Activated CD4-positive, alpha-beta T cell treated with anti-CD3 and anti-CD28 coated beads, Interleukin-2, amount 50 U/mL, for 24 hours (primary cell): ENCODE results near the gene PGP.
"Not testable (repeated sequence)": the region's sequence is repeated elsewhere in the genome, so short reads cannot be mapped to it uniquely, and the experiment has no call there.

Experiments
- DNase-seq, 2 donors: peaks; one replicate each; pipeline ENCODE4 v3.0.0-alpha.2; 2020; ENCODE audit warnings: low read depth in 1 of 2, low spot score in 1 of 2

The PGP gene

DNA sequence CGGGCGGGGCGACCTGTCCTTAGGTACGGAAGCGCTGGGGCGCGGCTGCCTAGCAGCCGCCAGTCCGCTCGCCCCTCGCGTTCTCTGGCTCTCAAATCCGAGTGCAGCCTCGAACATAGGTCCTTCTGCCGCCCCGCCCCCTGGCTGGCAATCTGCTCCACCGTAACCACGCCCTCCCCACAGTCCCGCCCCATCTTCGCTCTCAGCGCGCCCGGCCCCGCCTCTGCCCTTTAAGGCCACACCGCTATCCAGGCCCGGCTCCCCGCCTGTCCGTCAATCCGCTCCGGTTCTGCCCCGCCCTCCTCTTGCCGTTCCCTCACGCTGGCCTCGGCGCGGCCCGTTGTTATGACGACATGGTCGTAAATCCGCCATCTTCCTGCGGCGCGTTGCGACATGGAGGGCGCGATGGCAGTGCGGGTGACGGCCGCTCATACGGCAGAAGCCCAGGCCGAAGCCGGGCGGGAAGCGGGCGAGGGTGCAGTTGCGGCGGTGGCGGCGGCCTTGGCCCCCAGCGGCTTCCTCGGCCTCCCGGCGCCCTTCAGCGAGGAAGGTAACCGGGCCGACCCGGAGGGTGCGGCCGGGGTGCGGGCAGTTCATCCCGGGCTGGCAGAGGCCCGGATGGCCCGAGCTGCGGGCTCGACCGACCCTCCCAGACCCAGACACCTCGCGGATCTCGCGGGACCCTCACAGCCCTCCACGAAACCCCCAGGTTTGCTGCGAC, 8.7 kb upstream of the PGP start, which contains the start of gene E4F1:
E4F1 (plus strand) TSS at position 371 of the 721 bp plus-strand sequence; CDS start at position 394, 23 bp downstream.
- peak; percentile 99 for DNase-seq

DNA sequence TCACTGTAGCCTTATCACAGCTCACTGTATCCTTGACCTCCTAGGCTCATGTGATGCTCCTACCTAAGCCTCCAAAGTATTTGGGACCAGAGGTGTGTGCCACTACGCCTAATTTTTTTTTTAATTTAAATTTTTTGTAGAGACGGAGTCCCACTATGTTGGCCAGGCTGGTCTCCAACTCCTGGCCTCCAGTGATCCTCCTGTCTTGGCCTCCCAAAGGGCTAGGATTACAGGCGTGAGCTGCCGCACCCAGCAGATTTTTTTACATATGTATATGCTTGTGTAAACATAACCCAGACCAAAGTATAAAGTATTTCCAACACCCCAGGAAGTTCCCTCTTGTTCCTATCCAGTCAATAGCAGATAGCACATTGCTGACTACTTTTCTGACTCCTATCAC, 1.7 kb upstream of the PGP start:
- DNase-seq = no peak

GRCh38 chr16:2213817-2214718, 572 bp downstream of the PGP start:
- DNase-seq = no peak

DNA sequence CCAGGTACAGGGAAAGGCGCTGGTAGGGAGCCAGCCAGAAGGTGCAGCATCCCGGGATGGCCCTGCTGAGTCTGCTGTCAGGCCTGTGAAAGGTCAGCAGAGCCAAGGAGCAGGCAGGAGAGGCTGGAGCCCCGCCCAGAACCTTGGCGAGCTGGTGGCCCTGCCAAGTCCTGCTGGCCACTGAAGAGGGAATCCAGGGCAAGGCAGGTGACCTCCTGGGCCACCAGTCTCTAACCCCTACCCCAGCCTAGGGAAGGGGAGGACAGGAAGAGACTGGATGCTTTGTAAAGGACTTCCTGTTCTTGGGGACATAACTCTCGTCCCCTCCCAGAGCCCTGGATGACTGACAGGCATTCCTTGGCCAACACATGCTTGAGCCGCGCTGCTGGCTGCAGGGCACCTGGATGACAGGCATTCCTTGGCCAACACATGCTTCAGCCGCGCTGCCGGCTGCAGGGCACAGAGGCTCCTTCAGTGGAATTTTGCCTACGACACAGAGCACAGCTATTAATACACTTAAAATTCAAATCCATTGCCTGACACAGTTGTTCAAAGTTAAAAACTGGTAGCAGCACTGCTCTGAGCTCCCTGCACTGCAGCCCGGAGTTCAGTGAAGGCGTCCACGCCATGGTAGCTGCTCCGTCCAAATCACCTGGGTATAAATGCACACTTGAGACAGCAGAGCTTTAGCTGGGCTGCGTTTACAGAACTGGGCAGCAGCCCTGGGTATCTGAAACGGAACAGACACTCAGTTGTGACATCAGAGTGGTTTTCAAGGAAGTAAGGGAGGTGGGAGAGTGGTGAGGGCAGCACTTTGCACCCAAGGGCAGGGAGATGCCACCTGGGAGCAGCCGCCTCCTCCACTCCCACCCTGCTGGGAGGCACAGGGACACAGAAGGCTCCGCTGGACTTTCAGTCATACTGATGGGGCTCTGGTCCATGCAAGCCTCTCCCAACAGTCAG, 2.0 kb downstream of the PGP start:
- no peak for DNase-seq

GRCh38 chr16:2211923-2212347, 2.7 kb downstream of the PGP start:
- no peak for DNase-seq

DNA sequence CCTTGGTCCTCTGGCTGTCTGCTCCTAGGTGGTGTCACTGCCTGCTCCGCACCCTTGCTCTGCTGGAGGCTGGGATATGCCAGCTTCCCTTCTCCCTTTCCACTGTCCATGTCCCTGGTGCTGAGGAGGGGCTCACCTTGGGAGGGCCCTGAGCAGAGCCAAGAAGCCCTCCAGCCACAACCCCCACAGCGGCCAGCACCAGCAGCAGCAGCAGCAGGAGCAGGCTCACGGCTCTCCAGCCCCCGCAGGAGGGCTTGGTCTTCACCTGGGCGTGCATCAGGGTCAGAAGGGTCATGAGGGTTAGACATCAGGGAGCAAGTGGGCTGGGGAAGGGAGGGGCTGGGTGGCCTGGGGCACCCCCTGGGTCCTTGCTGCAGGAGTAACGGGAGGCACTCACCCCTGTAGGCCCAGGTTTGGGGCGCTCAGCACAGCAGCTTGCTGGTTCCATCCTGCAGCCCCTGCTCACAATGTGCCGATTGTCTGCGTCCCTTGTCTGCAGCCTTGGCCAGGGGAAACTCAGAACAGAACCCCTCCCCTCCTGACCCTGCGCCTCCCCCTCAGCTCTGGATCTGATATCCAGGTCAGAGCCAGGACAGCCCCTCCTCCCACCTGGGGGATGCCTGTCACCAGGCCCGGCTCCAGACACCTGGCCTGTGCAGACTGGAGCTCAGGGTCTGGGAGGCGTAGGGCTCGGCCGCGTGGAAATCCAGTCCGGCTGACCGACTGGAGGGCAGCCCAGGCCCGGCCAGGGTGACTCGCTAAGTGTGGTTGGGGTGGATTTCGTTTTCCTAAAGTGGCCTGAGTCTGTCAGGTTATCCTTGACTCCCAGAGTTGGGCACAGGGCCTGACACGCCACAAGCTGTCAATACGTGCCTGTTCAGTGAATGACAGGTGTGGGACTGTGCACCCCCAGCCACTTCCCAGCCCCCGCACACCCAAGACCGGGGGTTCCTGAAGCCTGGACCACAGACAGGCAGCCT, 4.0 kb downstream of the PGP start, which contains the start of gene BRICD5:
BRICD5 (minus strand) TSS at position 478 of the 980 bp plus-strand sequence; CDS start at position 448, 30 bp downstream.
- no peak for DNase-seq

- DNase-seq = no peak
Measured at GRCh38 chr16:2210009-2210332, 4.7 kb downstream of the PGP start.

GRCh38 chr16:2209258-2210008, 5.2 kb downstream of the PGP start:
- no peak for DNase-seq

DNA sequence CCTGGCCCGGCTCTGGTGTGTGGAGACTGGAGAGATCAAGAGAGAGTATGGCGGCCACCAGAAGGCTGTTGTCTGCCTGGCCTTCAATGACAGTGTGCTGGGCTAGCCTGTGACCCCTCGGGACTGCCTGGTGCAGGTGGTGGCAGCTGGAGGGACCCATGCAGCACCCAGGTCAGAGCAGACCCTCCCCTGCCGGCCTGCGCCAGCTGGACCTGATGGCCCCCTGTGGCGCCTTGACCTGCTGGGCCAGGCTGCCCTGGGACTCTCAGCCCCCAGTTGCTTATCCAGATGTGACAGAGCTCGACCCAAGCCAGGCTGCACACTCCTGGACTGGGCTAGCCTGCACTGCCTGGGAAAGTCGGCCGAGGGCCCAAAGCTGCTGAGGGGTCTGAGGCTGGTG, 5.9 kb downstream of the PGP start:
- no peak for DNase-seq

DNA sequence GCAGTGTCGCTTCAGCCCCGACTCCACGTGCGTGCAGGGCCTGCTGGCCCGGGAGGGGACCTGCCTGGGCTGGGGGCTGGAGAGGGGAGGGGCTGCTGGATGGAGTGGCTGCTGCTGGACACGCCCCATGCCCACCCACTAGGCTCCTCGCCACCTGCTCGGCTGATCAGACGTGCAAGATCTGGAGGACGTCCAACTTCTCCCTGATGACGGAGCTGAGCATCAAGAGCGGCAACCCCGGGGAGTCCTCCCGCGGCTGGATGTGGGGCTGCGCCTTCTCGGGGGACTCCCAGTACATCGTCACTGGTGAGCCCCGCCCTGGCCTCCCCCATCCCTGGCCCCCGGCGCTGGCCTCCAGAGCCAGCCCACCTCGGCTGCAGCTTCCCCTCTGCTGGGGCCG, 6.3 kb downstream of the PGP start:
- no peak for DNase-seq

GRCh38 chr16:2207872-2208271, 6.8 kb downstream of the PGP start:
- no peak for DNase-seq

GRCh38 chr16:2206780-2207433, 7.7 kb downstream of the PGP start:
- DNase-seq = no peak

DNA sequence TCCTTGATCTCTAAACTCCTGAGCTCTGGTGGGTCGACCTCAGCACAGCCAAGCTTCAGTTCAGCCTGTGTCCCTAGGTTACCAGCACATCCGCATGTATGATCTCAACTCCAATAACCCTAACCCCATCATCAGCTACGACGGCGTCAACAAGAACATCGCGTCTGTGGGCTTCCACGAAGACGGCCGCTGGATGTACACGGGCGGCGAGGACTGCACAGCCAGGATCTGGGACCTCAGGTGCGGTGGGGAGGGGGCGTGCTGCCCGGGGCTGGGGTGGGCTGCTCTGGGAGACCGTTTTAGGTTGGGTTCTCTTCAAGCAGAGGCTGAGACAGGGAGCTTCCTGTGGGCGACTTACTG, 8.2 kb downstream of the PGP start:
- no peak for DNase-seq

- DNase-seq = no peak
Measured at GRCh38 chr16:2205967-2206313, 8.7 kb downstream of the PGP start.

DNA sequence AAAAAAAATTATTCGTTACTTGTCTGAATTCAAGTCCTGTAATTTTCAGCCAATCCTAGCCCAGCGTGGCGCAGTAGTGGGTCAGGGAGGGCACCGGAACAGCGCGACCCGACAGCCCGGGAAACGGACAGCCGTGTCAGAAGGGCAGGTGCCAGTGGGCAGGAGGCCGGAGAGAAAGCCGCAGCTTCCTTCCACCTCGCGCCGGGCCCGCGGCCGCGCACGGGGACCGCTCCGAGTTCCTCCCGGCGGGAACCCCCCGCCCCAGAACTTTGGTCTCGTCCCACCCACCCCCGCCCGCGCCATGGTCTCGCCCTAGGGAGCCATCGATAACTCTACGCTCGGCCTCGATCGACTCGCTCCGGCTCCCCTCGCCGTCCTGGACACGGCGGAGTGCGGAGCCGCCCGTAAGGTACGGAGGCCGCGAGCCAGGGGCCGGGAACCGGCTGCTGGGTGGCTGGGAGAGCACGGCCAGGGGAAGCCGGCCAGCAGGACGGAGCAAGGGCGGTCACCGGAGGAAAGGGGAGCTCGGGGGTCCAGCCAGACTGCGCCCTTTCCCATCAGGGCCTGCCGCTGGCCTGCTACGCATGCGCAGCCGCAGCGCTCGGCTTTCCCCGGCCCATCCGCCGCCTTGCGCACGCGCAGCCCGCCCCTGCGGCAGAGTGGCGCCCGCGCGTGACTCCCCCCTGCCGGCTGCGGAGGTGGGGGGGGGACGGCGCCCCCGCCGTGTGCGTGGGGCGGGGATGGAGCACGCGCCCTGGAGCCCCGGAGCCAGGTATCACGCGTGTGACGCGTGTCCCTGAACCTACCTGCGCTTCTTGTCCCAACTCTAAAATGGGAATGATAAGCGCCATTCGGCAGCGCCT, 9.3 kb downstream of the PGP start, which contains the start of gene MLST8:
MLST8 (plus strand) TSS at position 351 of the 863 bp plus-strand sequence. CDS start 632 bp downstream, outside the sequence.
- peak; percentile 81 to 82 for DNase-seq

DNA sequence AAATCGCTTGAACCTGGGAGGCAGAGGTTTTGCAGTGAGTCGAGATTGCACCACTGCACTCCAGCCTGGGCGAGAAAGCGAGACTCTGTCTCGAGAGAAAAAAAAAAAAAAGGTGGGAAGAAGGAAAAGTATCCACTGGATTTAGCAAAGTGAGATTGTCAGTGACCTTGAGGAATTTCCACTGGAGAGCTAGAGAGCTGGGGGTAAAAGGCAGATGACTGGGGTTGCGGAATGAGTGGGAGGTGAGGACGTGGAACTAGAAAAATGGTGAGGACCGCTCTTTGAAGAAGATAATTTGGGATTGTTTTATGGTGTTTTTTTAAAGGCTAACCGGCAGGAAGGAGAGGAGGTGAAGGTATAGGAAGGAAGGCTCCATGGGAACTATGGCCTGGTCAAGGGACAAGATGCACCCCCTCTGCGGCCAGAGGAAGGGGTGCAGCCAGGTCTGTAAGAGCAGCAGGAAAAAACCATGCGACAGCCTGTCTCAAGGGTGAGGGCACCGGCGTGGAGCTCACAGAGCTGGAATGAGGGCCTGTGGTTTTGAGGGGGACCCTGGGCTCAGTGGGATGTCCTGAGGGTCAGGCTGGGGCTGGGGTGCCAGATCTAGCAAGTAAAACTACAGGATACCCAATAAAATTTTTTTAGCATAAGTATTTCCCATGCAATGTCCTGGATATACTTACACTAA, 10.1 kb downstream of the PGP start:
- DNase-seq = no peak

DNA sequence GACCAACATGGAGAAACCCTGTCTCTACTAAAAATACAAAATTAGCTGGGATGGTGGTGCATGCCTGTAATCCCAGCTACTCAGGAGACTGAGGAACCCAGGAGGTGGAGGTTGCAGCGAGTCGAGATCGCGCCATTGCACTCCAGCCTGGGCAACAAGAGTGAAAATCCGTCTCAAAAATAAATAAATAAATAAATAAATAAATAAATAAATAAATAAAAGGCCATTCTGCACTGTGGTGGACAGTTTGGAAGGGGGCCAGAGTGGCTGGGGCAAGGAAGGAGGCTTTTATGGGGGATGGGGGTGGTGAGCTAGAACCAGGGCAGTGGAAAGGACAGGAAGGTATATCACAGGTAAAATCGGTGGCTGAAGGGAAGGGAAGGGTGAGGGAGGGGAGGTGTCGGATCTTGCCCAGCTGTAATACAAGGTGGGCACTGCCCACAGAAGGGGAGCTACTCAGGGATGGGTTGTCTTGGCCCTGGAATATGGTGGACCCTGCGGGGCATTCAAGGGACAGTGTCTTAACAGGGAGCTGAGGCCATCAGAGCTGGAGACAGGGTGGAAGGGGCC, 11.4 kb downstream of the PGP start:
- not testable (repeated sequence) for DNase-seq
